Heart left ventricle (tissue), 13 donors: ENCODE measurements around the gene CABLES1.

Experiments
- CTCF ChIP-seq, 12 donors: fragments of 200-600 bp; sonication (generic) in 4 of 12; IDR thresholded peaks; one replicate each; pipeline versions ENCODE4 v1.5.0 to v1.8.0; 2018 to 2022; ENCODE audit warnings: antibody characterized with exemption in 12 of 12, mild to moderate bottlenecking in 5 of 12
- POLR2A ChIP-seq, 2 donors: fragments of 450-650 bp; IDR thresholded peaks; one replicate each; pipeline ENCODE4 v1.6.1; 2017; ENCODE audit warnings: antibody characterized with exemption in 2 of 2, mild to moderate bottlenecking in 2 of 2, moderate library complexity in 2 of 2
- donor health status: ischemic (EF 13 %, LVEDD 7.1; RV severe dilation, severe dysfunction).
- donor health status: DM: no; HTN: yes; CAD: no.
- donor health status: DM: no; HTN: no; CAD: no.
- donor health status: ischemic (EF 25% LVEDD 6.9; RV normal size, moderate dysfunction).
- donor health status: ischemic (EF 25% LVEDD 5.7; RV mildly dilated, moderate dysfunction).
- donor health status: ischemic (EF 35%, LVEDD 5.7; RV mildly dilated, moderate dysfunction).
- donor health status: nonischemic (EF 11% LVEDD 7.7; RV severe dilation, severe dysfunction).
- donor health status: DM: yes; HTN: yes; CAD: no.
- donor health status: PGD.
- donor health status: ischemic (EF 29% LVEDD 5.4; RV normal size, mild dysfunction).
- donor health status: nonischemic (EF 23%, LVEDD 6.1; RV moderate dilation, normal function).

- no peak for TF ChIP-seq POLR2A (IDR thresholded peaks at IDR 0.05)
- no peak for TF ChIP-seq CTCF (IDR thresholded peaks at IDR 0.05)
These were observed 2.5 kb downstream of the CABLES1 start for GRCh38 chr18:23137788-23138216.
